MM.1S (cell line): ENCODE data around the gene NLRP1.

Experiments used
- DNase-seq: peaks from one replicate; pipeline ENCODE4 v3.0.0-alpha.2; 2015
- H2AFZ ChIP-seq: fragments of 300-600 bp; sonication (generic); 2 replicates; pipeline ENCODE4 v1.6.0; 2016; ENCODE audit warnings: antibody characterized with exemption, low read length
- H3F3A ChIP-seq: fragments of 300-600 bp; sonication (generic); 2 replicates; pipeline ENCODE4 v1.6.1; 2016; ENCODE audit warnings: mild to moderate bottlenecking, antibody characterized with exemption, low read length, moderate library complexity, mixed read lengths; ENCODE audit not compliant: insufficient read depth
- H3K27ac ChIP-seq: fragments of 300-600 bp; sonication (generic); 2 replicates; pipeline ENCODE4 v1.5.1; 2016; ENCODE audit warnings: mild to moderate bottlenecking, low read length
- H3K27me3 ChIP-seq: fragments of 300-600 bp; sonication (generic); replicated peaks from 2 replicates; pipeline ENCODE4 v1.6.0; 2016; ENCODE audit warnings: low read length; ENCODE audit not compliant: insufficient read depth
- H3K36me3 ChIP-seq: fragments of 300-600 bp; sonication (generic); replicated peaks from 2 replicates; pipeline ENCODE4 v1.6.1; 2016; ENCODE audit warnings: mild to moderate bottlenecking, low read length, mixed read lengths; ENCODE audit not compliant: insufficient read depth
- H3K4me1 ChIP-seq: fragments of 300-600 bp; sonication (generic); 2 replicates; pipeline ENCODE4 v1.6.1; 2016; ENCODE audit warnings: low read length, mixed read lengths
- H3K4me2 ChIP-seq: fragments of 300-600 bp; sonication (generic); 2 replicates; pipeline ENCODE4 v1.6.0; 2016; ENCODE audit warnings: low read depth, low read length
- H3K4me3 ChIP-seq: fragments of 300-600 bp; sonication (generic); 2 replicates; pipeline ENCODE4 v1.5.1; 2016; ENCODE audit warnings: low read length, mixed read lengths
- H3K79me2 ChIP-seq: fragments of 300-600 bp; sonication (generic); 2 replicates; pipeline ENCODE4 v1.6.1; 2016; ENCODE audit warnings: mixed run types, low read length, mixed read lengths
- H3K9ac ChIP-seq: fragments of 300-600 bp; sonication (generic); 2 replicates; pipeline ENCODE4 v1.6.1; 2016; ENCODE audit warnings: low read length, mixed read lengths
- H3K9me2 ChIP-seq: fragments of 300-600 bp; sonication (generic); replicated peaks from 2 replicates; pipeline ENCODE4 v1.6.1; 2016; ENCODE audit warnings: mild to moderate bottlenecking, low read length, mixed read lengths; ENCODE audit not compliant: insufficient read depth
- H3K9me3 ChIP-seq: fragments of 300-600 bp; sonication (generic); replicated peaks from 2 replicates; pipeline ENCODE4 v1.6.1; 2016; ENCODE audit warnings: mild to moderate bottlenecking, low read length, mixed read lengths; ENCODE audit not compliant: insufficient read depth
- H4K20me1 ChIP-seq: fragments of 300-600 bp; sonication (generic); 2 replicates; pipeline ENCODE4 v1.6.1; 2016; ENCODE audit warnings: mild to moderate bottlenecking, low read length, moderate library complexity, mixed read lengths; ENCODE audit not compliant: insufficient read depth
- EZH2 ChIP-seq: fragments of 300-600 bp; sonication (generic); optimal IDR thresholded peaks from 2 replicates; pipeline ENCODE3; 2017; ENCODE audit warnings: low read depth, mild to moderate bottlenecking, antibody characterized with exemption, low read length, mixed read lengths
- EZH2phosphoT487 ChIP-seq: fragments of 300-600 bp; sonication (generic); IDR thresholded peaks from 2 replicates; pipeline ENCODE4 v1.6.1; 2018; ENCODE audit warnings: antibody characterized with exemption, low read length
- TF ChIP-seq, protein P1 (sequence below): fragments of 300-600 bp; sonication (generic); IDR thresholded peaks from 2 replicates; pipeline ENCODE4 v1.5.1; 2016; ENCODE audit warnings: antibody characterized with exemption, low read length, mixed read lengths

Gene NLRP1

GRCh38 chr17:5506307-5506706 lies 78.0 kb downstream of the NLRP1 start:
- H3K9me2 ChIP-seq: no peaks in the 10 kb centered on the region
- H3K36me3 ChIP-seq: no peaks in the 10 kb centered on the region
- no peak overlapping the region for H3K27ac ChIP-seq
- H3F3A ChIP-seq: 0 out of 2 replicates have a peak, but pooled peaks cover 3% of the 10 kb centered on the region
- no peaks in the 10 kb centered on the region for H4K20me1 ChIP-seq
- no peaks in the 10 kb centered on the region for H3K27me3 ChIP-seq
- TF ChIP-seq EZH2phosphoT487 (no peak), EZH2 (no peak)
- TF ChIP-seq, protein P1, sequence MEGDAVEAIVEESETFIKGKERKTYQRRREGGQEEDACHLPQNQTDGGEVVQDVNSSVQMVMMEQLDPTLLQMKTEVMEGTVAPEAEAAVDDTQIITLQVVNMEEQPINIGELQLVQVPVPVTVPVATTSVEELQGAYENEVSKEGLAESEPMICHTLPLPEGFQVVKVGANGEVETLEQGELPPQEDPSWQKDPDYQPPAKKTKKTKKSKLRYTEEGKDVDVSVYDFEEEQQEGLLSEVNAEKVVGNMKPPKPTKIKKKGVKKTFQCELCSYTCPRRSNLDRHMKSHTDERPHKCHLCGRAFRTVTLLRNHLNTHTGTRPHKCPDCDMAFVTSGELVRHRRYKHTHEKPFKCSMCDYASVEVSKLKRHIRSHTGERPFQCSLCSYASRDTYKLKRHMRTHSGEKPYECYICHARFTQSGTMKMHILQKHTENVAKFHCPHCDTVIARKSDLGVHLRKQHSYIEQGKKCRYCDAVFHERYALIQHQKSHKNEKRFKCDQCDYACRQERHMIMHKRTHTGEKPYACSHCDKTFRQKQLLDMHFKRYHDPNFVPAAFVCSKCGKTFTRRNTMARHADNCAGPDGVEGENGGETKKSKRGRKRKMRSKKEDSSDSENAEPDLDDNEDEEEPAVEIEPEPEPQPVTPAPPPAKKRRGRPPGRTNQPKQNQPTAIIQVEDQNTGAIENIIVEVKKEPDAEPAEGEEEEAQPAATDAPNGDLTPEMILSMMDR: no peak
- H3K79me2 ChIP-seq: no peaks in the 10 kb centered on the region
- no peak overlapping the region for H3K4me2 ChIP-seq
- H3K4me1 ChIP-seq: 0 out of 2 replicates have a peak, but pooled peaks cover 3% of the 10 kb centered on the region
- H3K9me3 ChIP-seq: no peaks in the 10 kb centered on the region
- no peak for DNase-seq
- no peak overlapping the region for H3K4me3 ChIP-seq
- H3K9ac ChIP-seq: no peak overlapping the region
- no peak overlapping the region for H2AFZ ChIP-seq

DNA sequence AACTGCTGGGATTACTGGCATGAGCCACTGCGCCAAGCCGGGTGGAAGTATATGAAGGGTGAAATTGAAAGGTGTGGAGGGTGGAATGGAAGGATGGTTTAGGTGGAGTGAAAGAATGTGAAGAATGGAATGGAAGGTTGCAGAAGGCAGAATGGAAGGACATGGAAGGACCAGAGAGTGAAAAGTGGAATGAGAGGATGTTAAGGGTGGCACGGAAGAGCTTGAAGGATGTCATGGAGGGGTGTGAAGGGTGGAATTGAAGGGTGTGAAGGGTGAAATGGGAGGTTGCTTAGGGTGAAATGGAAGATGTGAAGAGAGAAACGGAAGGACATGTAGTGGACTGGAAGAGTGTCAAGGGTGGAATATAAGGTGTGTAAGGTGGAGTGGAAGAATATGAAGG lies 81.8 kb downstream of the NLRP1 start:
- Histone ChIP-seq H3K9me2 (no peaks in the 10 kb centered on the region), H3K4me2 (no peak overlapping the region), H4K20me1 (no peaks in the 10 kb centered on the region), H3F3A (0 out of 2 replicates have a peak, but pooled peaks cover 7% of the 10 kb centered on the region), H2AFZ (no peak overlapping the region), H3K27ac (no peak overlapping the region), H3K9me3 (no peaks in the 10 kb centered on the region), H3K27me3 (no peaks in the 10 kb centered on the region), H3K36me3 (no peaks in the 10 kb centered on the region), H3K4me3 (no peak overlapping the region), H3K4me1 (0 out of 2 replicates have a peak, but pooled peaks cover 5% of the 10 kb centered on the region), H3K79me2 (no peaks in the 10 kb centered on the region), H3K9ac (no peak overlapping the region)
- TF ChIP-seq EZH2 (no peak), EZH2phosphoT487 (no peak)
- TF ChIP-seq, protein P1: no peak
- no peak for DNase-seq

- no peaks in the 10 kb centered on the region for H3K27me3 ChIP-seq
- H3K4me1 ChIP-seq: 0 out of 2 replicates have a peak, but pooled peaks cover 5% of the 10 kb centered on the region
- no peaks in the 10 kb centered on the region for H3K9me2 ChIP-seq
- H3K9me3 ChIP-seq: no peaks in the 10 kb centered on the region
- H3K79me2 ChIP-seq: no peaks in the 10 kb centered on the region
- no peak overlapping the region for H3K27ac ChIP-seq
- no peak overlapping the region for H3K4me3 ChIP-seq
- no peak overlapping the region for H3K4me2 ChIP-seq
- H2AFZ ChIP-seq: no peak overlapping the region
- H3F3A ChIP-seq: 0 out of 2 replicates have a peak, but pooled peaks cover 7% of the 10 kb centered on the region
- H3K9ac ChIP-seq: no peak overlapping the region
- H3K36me3 ChIP-seq: no peaks in the 10 kb centered on the region
- TF ChIP-seq EZH2: no peak
- TF ChIP-seq, protein P1: no peak
- TF ChIP-seq EZH2phosphoT487: no peak
- H4K20me1 ChIP-seq: no peaks in the 10 kb centered on the region
- no peak for DNase-seq
Measured at GRCh38 chr17:5501685-5502084, 82.6 kb downstream of the NLRP1 start.
